WTC11 (cell line): ENCODE measurements around the gene NAALADL2. TPM values are rescaled to one million over a fixed set of nuclear protein-coding genes. Genes with fewer than 3 reads are reported as not detected.

ENCODE experiments used
- ATAC-seq: fragments of 200-7000 bp; cut with Tn5 transposase; 2 replicates; pipeline ENCODE4 v1.10.0; 2021; ENCODE audit warnings: mild to moderate bottlenecking, moderate library complexity
- CTCF ChIA-PET: fragments of 300-600 bp; sonication (Branson Sonifier 250); formaldehyde crosslinking; loops from one replicate; lab custom pipeline; 2021; ENCODE audit warnings: antibody characterized with exemption; lab: Charles Lee
- POLR2A ChIA-PET: fragments of 350-600 bp; sonication (Branson Sonifier 250); formaldehyde crosslinking; loops from one replicate; lab custom pipeline; 2021; ENCODE audit warnings: antibody characterized with exemption; lab: Charles Lee
- DNase-seq: peaks from one replicate; pipeline ENCODE4 v3.0.0; 2021; ENCODE audit warnings: low spot score
- H3K27ac Mint-ChIP-seq: 2 replicates; pipeline ENCODE4 v1.8.0; 2021; ENCODE audit warnings: mixed read lengths
- H3K27me3 Mint-ChIP-seq: 2 replicates; pipeline ENCODE4 v1.8.0; 2021; ENCODE audit warnings: low read depth, mild to moderate bottlenecking, moderate library complexity, mixed read lengths
- H3K36me3 Mint-ChIP-seq: 2 replicates; pipeline ENCODE4 v1.8.0; 2021; ENCODE audit warnings: mixed read lengths
- H3K4me1 Mint-ChIP-seq: 2 replicates; pipeline ENCODE4 v1.8.0; 2022; ENCODE audit warnings: mixed read lengths
- H3K4me3 Mint-ChIP-seq: 2 replicates; pipeline ENCODE4 v1.8.0; 2021; ENCODE audit warnings: mild to moderate bottlenecking, moderate library complexity, mixed read lengths
- H3K9me3 Mint-ChIP-seq: 2 replicates; pipeline ENCODE4 v1.8.0; 2021; ENCODE audit warnings: mixed read lengths
- AFF4 ChIP-seq: sonication (generic); formaldehyde crosslinking; IDR thresholded peaks from 2 replicates; pipeline ENCODE4 v1.8.1; 2023; ENCODE audit warnings: mild to moderate bottlenecking, missing genetic modification reagents, borderline replicate concordance
- ETV6 ChIP-seq: sonication (generic); formaldehyde crosslinking; IDR thresholded peaks from 2 replicates; pipeline ENCODE4 v1.8.1; 2022; ENCODE audit warnings: mild to moderate bottlenecking, missing genetic modification reagents
- GABPB1 ChIP-seq: sonication (generic); formaldehyde crosslinking; IDR thresholded peaks from 2 replicates; pipeline ENCODE4 v1.8.1; 2023; ENCODE audit warnings: mild to moderate bottlenecking, missing genetic modification reagents
- GRHL2 ChIP-seq: fragments of 250-450 bp; sonication (Bioruptor Pico); IDR thresholded peaks from 2 replicates; pipeline ENCODE4 v1.8.0; 2022; ENCODE audit warnings: mild to moderate bottlenecking, moderate library complexity; ENCODE audit not compliant: insufficient replicate concordance, severe bottlenecking
- HMGXB4 ChIP-seq: sonication (generic); formaldehyde crosslinking; IDR thresholded peaks from 2 replicates; pipeline ENCODE4 v1.8.1; 2023; ENCODE audit warnings: mild to moderate bottlenecking, moderate library complexity, missing genetic modification reagents
- JUN ChIP-seq: sonication (generic); formaldehyde crosslinking; IDR thresholded peaks from 2 replicates; pipeline ENCODE4 v1.8.0; 2023; ENCODE audit warnings: mild to moderate bottlenecking, missing genetic modification reagents
- MXD4 ChIP-seq: fragments of 250-450 bp; sonication (Bioruptor Pico); IDR thresholded peaks from 2 replicates; pipeline ENCODE4 v1.8.0; 2021; ENCODE audit warnings: mild to moderate bottlenecking, moderate library complexity, borderline replicate concordance
- OVOL2 ChIP-seq: fragments of 250-450 bp; sonication (Bioruptor Pico); IDR thresholded peaks from 2 replicates; pipeline ENCODE4 v1.9.0; 2021; ENCODE audit warnings: mild to moderate bottlenecking, borderline replicate concordance
- PREB ChIP-seq: sonication (generic); formaldehyde crosslinking; IDR thresholded peaks from 2 replicates; pipeline ENCODE4 v1.8.1; 2022; ENCODE audit warnings: mild to moderate bottlenecking, missing genetic modification reagents, moderate library complexity, borderline replicate concordance
- SOX15 ChIP-seq: fragments of 250-450 bp; sonication (Bioruptor Pico); IDR thresholded peaks from 2 replicates; pipeline ENCODE4 v1.9.0; 2021; ENCODE audit warnings: mild to moderate bottlenecking
- ZNF219 ChIP-seq: sonication (generic); formaldehyde crosslinking; IDR thresholded peaks from 2 replicates; pipeline ENCODE4 v1.8.0; 2023; ENCODE audit warnings: missing genetic modification reagents, mild to moderate bottlenecking, borderline replicate concordance
- total RNA-seq: library from RNA; stranded (reverse); gene quantifications from 3 replicates; pipeline ENCODE4 v1.2.3, GENCODE V29; 2021
- TF ChIP-seq, protein P1 (sequence below): sonication (generic); formaldehyde crosslinking; IDR thresholded peaks from 2 replicates; pipeline ENCODE4 v1.8.0; 2022; ENCODE audit warnings: mild to moderate bottlenecking, missing genetic modification reagents
- TF ChIP-seq, protein P2 (sequence below): sonication (generic); formaldehyde crosslinking; IDR thresholded peaks from 2 replicates; pipeline ENCODE4 v1.8.1; 2023; ENCODE audit warnings: mild to moderate bottlenecking, missing genetic modification reagents, moderate library complexity
- TF ChIP-seq, protein P3 (sequence below): fragments of 200-600 bp; IDR thresholded peaks from 2 replicates; pipeline ENCODE4 v1.8.0; 2022; ENCODE audit warnings: antibody characterized with exemption

NAALADL2 gene
- total RNA-seq, 1 experiment from 2014 or later: 1.2 TPM

DNA sequence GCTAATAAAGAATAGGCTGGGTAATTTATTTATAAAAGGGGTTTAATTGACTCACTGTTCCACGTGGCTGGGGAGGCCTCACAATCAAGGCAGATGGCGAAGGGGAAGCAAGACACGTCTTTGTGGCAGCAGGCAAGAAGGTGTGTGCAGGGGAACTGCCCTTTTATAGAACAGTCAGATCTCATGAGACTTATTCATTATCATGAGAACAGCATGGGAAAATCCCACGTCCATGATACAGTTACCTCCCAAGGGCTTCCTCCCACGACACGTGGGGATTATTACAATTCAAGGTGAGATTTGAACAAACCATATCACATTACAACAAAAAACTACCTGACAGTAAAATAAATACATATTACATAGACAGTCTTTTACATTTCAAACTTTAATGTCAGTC is 414.9 kb downstream of the NAALADL2 start:
- Mint-ChIP-seq H3K4me3 (no peak overlapping the region), H3K27me3 (no peaks in the 10 kb centered on the region), H3K4me1 (peaks cover 4% of the 10 kb centered on the region; the same call in 1 of the 2 replicates), H3K9me3 (no peaks in the 10 kb centered on the region), H3K36me3 (no peaks in the 10 kb centered on the region), H3K27ac (no peak overlapping the region)
- ATAC-seq (no peak), DNase-seq (no peak)
- no peak for TF ChIP-seq ZNF219 (CRISPR knock-in tag)
- TF ChIP-seq HMGXB4 (CRISPR knock-in tag): no peak
- TF ChIP-seq MXD4: no peak
- TF ChIP-seq OVOL2: no peak
- TF ChIP-seq GABPB1 (CRISPR knock-in tag): no peak
- no peak for TF ChIP-seq JUN
- no peak for TF ChIP-seq ETV6 (CRISPR knock-in tag)
- TF ChIP-seq SOX15 (CRISPR knock-in tag): no peak
- TF ChIP-seq, protein P1, sequence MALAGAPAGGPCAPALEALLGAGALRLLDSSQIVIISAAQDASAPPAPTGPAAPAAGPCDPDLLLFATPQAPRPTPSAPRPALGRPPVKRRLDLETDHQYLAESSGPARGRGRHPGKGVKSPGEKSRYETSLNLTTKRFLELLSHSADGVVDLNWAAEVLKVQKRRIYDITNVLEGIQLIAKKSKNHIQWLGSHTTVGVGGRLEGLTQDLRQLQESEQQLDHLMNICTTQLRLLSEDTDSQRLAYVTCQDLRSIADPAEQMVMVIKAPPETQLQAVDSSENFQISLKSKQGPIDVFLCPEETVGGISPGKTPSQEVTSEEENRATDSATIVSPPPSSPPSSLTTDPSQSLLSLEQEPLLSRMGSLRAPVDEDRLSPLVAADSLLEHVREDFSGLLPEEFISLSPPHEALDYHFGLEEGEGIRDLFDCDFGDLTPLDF (CRISPR knock-in tag): no peak
- TF ChIP-seq, protein P2, sequence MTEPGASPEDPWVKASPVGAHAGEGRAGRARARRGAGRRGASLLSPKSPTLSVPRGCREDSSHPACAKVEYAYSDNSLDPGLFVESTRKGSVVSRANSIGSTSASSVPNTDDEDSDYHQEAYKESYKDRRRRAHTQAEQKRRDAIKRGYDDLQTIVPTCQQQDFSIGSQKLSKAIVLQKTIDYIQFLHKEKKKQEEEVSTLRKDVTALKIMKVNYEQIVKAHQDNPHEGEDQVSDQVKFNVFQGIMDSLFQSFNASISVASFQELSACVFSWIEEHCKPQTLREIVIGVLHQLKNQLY (CRISPR knock-in tag): no peak
- ChIA-PET CTCF (no interaction called here), POLR2A (no interaction called here)

- ChIA-PET CTCF (no interaction called here), POLR2A (no interaction called here)
- DNase-seq (no peak), ATAC-seq (no peak)
- peaks cover 4% of the 10 kb centered on the region; the same call in 1 of the 2 replicates for H3K4me1 Mint-ChIP-seq
- TF ChIP-seq GRHL2 (CRISPR knock-in tag) (no peak), PREB (no peak), AFF4 (CRISPR knock-in tag) (no peak)
- TF ChIP-seq, protein P3, sequence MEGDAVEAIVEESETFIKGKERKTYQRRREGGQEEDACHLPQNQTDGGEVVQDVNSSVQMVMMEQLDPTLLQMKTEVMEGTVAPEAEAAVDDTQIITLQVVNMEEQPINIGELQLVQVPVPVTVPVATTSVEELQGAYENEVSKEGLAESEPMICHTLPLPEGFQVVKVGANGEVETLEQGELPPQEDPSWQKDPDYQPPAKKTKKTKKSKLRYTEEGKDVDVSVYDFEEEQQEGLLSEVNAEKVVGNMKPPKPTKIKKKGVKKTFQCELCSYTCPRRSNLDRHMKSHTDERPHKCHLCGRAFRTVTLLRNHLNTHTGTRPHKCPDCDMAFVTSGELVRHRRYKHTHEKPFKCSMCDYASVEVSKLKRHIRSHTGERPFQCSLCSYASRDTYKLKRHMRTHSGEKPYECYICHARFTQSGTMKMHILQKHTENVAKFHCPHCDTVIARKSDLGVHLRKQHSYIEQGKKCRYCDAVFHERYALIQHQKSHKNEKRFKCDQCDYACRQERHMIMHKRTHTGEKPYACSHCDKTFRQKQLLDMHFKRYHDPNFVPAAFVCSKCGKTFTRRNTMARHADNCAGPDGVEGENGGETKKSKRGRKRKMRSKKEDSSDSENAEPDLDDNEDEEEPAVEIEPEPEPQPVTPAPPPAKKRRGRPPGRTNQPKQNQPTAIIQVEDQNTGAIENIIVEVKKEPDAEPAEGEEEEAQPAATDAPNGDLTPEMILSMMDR: no peak
- H3K27me3 Mint-ChIP-seq: no peaks in the 10 kb centered on the region
- H3K4me3 Mint-ChIP-seq: no peak overlapping the region
- H3K9me3 Mint-ChIP-seq: no peaks in the 10 kb centered on the region
- H3K27ac Mint-ChIP-seq: no peak overlapping the region
- no peaks in the 10 kb centered on the region for H3K36me3 Mint-ChIP-seq
These were observed 415.5 kb downstream of the NAALADL2 start for GRCh38 chr3:175274474-175275218.
